Activated naive CD4-positive, alpha-beta T cell treated with anti-CD3 and anti-CD28 coated beads, Interleukin-2, amount 50 U/mL, for 16 hours (primary cell): ENCODE results near the gene DDX51.

Experiments used
- DNase-seq: peaks from one replicate; pipeline ENCODE4 v3.0.0-alpha.2; 2020

Gene DDX51, protein sequence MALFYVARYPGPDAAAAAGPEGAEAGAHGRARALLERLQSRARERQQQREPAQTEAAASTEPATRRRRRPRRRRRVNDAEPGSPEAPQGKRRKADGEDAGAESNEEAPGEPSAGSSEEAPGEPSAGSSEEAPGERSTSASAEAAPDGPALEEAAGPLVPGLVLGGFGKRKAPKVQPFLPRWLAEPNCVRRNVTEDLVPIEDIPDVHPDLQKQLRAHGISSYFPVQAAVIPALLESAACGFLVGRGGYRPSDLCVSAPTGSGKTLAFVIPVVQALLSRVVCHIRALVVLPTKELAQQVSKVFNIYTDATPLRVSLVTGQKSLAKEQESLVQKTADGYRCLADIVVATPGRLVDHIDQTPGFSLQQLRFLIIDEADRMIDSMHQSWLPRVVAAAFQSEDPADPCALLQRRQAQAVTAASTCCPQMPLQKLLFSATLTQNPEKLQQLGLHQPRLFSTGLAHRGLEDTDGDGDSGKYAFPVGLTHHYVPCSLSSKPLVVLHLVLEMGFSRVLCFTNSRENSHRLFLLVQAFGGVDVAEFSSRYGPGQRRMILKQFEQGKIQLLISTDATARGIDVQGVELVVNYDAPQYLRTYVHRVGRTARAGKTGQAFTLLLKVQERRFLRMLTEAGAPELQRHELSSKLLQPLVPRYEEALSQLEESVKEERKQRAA

DNA sequence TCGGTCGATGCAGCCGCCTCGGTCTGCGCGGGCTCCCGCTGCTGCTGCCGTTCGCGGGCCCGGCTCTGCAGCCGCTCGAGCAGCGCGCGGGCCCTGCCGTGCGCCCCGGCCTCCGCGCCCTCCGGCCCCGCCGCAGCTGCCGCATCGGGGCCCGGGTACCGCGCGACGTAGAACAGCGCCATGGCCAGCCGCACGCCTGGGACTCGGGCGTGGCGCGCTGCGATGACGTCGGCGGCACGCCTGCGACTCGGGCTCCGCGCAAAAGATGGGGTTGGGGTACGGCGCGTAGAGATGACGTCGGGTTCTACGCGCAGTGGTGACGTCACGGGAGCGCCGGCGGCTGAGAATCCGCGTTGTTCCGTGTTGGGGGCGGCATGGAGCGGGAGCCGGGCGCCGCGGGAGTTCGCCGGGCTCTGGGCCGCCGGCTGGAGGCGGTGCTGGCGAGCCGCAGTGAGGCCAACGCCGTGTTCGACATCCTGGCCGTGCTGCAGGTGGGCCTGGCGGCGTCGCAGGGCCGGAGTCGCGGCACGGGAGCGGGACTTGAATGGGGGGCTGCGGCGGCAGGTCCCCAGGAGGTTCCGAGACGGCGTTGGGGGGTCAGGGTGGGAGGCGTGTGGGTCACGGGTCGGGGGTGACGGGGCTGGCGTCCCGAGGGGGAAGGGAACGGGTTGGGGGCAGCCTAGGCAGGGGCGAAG is at the start of gene DDX51, which contains the start of gene NOC4L:
DDX51 (minus strand) TSS at position 205 of the 695 bp plus-strand sequence; CDS start at position 182, 23 bp downstream.
NOC4L (plus strand) TSS at position 343 of the 695 bp plus-strand sequence; CDS start at position 375, 32 bp downstream.
- DNase-seq = peak; percentile 95

- no peak for DNase-seq
Measured at GRCh38 chr12:132191715-132192553, 47.8 kb upstream of the DDX51 start.

- DNase-seq = no peak
Measured at GRCh38 chr12:132190834-132191500, 46.8 kb upstream of the DDX51 start.

- no peak for DNase-seq
Measured at GRCh38 chr12:132190012-132190755, 46.1 kb upstream of the DDX51 start.

DNA sequence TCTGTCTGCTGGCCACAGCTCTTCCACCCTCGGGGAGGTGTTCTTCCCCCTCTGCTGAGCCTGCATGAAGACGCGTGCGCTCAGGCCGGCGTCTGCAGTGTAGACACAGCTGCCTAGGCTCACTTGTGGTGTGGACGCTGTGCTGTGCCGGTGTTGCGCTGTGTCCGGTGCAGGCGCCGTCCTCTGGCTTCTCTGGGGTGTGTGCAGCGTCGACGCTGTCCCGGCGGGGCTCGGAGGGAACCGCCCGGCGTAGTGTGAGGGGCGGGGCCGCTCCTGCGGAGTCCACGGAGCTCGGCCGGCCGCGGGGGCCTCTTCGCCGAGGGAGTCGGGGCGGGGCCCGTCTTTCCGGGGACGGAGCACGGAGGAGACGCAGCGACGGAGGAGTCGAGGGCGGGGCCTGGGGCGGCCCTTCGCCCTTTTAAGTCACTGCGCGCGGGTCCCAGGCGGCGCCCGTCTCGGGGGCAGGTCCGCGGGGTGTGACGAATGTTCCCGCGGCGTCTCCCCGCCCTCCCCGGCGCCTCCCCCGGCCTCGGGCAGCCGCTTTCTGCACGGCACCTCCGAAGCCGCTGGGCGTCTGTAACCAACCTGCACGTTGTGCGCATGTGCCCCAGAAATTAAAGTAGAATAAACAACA is 45.4 kb upstream of the DDX51 start:
- DNase-seq = peak; percentile 97

DNA sequence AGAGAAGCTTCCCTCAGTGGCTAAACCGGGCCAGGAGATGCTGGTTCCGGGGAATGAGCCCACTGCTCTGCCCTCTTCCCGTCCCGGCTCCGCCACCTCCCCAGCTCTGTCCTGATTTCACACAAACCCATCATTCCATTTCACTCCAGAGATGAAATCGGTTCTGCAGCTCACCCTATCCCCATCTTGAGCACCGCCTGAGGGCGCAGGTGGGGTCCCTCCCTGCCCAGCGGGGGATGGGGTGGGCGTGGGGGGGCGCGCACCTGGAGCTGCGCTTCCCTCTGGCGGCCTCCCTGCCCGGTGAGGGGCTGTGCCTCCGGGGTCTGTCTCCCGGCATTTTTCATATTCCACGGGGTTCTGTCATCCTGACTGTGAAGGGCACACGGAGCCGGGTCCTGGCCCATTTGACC is 44.8 kb upstream of the DDX51 start:
- DNase-seq = no peak

DNA sequence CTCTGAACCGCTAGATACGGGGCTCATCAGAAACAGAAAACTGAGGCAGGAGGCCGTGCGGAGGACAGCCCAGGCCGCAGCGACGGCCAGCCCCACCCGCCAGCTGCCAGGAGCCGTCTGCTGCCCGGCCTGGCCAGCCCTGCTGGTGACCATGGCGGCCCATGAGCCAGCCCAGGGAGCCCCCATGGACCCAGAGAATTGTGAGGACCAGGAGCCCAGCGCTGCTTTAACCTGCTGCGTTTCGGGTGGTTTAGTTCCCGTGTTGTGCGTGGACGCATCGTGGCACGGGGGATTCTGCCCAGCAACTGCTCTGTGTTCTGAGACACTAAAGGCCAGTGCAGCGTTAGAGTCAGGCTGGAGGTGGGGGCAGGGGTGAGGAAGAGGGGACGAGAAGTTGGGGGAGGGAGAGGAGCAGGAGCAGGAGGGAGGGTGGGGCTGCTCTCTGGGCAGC is 44.4 kb upstream of the DDX51 start:
- no peak for DNase-seq

DNA sequence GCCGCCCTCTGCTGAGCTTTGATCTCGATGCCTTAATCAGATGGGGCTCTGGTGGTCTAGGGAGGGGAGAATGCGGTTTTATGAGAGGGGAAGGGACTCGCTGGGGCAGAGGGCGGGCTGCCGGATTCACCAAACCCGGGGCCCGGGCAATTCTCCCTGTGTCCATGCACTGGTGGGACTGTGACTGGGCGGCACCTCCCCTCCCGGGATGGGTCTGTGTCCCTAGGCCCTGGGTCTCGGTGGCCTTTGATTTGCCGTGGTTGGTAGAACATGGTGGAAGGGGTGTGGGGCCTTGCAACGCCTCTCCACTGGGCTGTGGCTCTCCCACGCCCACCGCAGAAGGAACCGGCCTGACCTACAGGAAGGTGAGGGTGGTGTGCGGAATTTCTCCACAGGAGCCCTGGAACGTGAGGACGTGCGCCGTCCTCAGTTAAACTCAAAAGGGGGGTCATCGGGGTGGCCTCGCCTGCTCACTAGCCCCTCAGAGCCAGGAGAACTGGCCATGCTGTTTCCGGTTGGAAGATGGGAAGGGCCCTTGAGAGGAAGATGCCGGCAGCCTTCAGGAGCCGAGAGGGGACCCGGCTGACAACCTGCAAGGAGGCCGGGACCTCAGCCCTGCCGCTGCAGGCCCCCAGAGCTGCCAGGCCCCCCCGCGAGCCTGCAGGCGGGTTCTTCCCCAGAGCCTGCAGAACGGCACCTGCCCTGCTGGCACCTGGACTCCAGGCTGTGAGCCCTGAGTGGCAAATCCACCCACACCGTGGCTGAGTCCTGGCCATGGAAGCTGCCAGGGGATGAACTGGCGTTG is 43.7 kb upstream of the DDX51 start:
- DNase-seq = no peak

DNA sequence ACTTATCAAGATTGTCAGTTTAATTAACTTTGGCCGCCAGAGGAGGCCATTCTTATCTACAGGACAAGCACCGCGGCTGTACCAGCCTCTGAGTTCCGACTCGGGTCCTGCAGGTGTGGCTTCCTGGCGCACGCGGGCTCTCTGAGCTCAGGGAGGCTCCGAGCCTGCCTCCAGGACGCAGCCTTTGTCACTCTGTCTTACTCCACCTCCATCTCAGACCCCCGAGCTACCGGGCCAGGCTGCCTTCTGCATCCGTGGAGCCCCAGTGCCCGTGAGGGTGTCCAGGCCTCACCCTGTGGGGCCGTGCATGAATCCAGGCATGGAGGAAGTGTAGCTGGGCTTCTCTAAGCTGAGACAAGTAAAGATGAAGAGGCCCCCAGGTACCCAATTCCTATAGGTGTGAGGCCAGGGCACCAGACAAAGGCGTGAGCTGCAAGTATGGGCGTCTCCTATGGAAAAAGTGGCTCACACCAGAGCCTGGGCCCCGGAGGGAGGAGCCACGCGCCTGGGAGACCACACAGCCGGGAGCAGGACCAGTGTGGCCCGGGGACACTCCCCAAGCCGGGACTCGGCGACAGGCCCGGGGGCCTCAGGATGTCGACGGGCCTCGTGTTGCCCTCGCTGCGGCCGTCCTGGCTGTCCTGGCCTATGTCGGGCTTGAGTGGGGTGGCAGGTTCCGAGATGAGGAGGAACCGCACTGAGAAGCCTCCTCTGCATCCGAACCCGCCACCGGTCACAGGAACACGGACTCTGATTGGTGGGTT is 42.9 kb upstream of the DDX51 start:
- DNase-seq = no peak

DNA sequence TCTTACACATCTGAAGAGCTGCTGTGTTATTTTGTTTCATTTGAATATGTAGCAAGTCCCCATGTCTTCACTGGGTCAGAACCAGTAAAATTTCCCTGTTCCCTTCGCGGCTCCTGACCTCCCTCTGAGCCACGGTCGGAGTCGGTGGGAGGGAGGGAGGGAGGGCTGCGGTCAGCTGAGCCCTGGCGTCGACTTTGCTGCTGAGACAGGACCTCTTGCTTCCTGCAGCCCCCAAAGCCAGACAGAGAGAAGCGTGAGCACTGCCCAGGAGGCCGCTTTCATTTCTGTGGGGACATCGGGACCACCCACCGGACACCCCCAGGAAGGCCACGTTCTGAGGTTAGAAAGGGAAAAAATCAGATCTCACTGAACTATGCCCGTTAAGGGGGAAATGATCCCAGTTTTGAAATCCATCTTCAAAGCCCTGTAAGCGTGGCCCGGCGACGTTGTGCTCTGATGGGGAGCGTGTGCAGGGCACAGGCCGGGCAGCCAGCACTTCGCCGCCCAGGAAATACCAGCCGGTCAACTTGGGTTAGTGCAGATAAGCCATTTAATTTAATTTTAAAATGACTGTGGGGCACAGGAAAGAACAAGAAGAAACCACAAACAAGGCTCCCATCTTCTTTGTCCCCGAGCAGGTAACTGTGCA is 42.2 kb upstream of the DDX51 start:
- DNase-seq = no peak

DNA sequence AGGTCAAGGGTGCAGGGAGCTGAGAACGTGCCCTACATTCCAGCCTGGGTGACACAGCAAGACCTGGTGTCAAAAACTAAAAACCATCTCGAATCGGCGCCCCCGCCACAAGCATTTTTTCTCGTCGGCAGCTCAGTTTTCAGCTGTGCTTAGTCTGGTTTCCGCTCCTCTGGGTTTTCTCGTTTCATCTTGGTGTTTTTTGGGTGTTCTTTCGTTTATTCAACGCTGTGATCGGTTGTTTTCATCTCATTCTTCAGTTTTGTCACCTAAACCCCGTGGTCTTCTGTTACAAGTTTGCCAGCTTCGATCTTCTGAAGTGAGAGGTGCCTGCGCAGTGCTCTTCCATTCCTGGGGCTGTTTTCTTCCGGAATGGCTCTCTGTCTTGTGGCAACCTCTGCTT is 41.6 kb upstream of the DDX51 start:
- no peak for DNase-seq

GRCh38 chr12:132182711-132183365 is 38.7 kb upstream of the DDX51 start:
- DNase-seq = no peak

GRCh38 chr12:132182206-132182710 is 38.1 kb upstream of the DDX51 start:
- DNase-seq = no peak

- DNase-seq = no peak
Measured at GRCh38 chr12:132181570-132182200, 37.6 kb upstream of the DDX51 start.

DNA sequence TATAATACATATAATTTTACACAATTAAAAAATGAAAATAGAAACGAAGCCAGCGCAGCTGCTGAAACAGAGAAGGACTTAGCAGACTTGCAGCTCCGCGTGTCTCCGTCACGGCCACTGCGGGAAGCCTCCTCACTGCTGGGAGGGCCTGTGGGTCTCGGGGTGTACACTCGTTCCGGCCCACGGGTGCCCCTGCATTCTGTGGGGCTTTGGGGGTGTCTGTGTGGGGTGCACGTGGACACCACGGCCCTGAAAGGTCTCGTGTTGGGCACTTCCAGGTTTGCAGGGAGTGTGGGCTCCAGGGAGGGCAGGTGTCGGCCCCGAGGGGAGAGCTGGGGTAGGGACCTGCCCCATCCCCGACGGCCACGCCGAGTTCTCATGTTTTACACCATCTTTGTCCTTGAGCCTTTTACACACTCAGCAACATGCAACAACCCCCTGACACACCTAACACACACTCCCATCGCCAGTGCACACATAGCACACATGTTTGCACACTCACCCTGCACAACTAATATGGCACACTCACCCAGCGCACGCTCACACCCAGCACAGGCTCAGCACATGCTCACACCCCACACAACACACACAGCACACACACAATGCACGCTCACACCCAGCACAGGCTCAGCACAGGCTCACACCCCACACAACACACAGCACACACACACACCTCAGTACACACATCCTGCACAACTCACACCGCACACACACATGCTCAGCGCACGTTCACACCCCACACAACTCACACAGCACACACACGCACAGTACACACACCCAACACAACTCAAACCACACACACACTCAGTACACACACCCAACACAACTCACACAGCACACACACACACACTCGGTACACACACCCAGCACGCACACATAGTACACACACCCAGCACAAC is 36.8 kb upstream of the DDX51 start:
- DNase-seq = no peak
